Iris pigment epithelial cell (primary cell): ENCODE data around the gene KLF13.

Experiments
- DNase-seq: peaks from one replicate; pipeline ENCODE4 v3.0.0-alpha.2; 2011; ENCODE audit warnings: low read depth

The KLF13 gene

GRCh38 chr15:31332681-31333071 lies 6.0 kb downstream of the KLF13 start:
- no peak for DNase-seq

- no peak for DNase-seq
Observed at GRCh38 chr15:31333119-31333518, 6.5 kb downstream of the KLF13 start.

- DNase-seq = no peak
Observed at GRCh38 chr15:31333820-31334219, 7.2 kb downstream of the KLF13 start.

GRCh38 chr15:31335989-31336592 lies 9.5 kb downstream of the KLF13 start:
- no peak for DNase-seq

- no peak for DNase-seq
Observed at GRCh38 chr15:31336593-31337295, 10.1 kb downstream of the KLF13 start.

- DNase-seq = no peak
Observed at GRCh38 chr15:31337352-31338031, 10.9 kb downstream of the KLF13 start.

GRCh38 chr15:31338318-31338878 lies 11.8 kb downstream of the KLF13 start:
- no peak for DNase-seq

GRCh38 chr15:31338879-31339557 lies 12.4 kb downstream of the KLF13 start:
- DNase-seq = peak; percentile 62

GRCh38 chr15:31339558-31339895 lies 12.9 kb downstream of the KLF13 start:
- no peak for DNase-seq

- DNase-seq = no peak
Observed at GRCh38 chr15:31340047-31340446, 13.4 kb downstream of the KLF13 start.

GRCh38 chr15:31340592-31340991 lies 14.0 kb downstream of the KLF13 start:
- no peak for DNase-seq

GRCh38 chr15:31341071-31341470 lies 14.4 kb downstream of the KLF13 start:
- DNase-seq = no peak

GRCh38 chr15:31341496-31342195 lies 15.0 kb downstream of the KLF13 start:
- DNase-seq = no peak

GRCh38 chr15:31342381-31342780 lies 15.7 kb downstream of the KLF13 start:
- no peak for DNase-seq

GRCh38 chr15:31342781-31343626 lies 16.4 kb downstream of the KLF13 start:
- no peak for DNase-seq

GRCh38 chr15:31343831-31344230 lies 17.2 kb downstream of the KLF13 start:
- no peak for DNase-seq

- no peak for DNase-seq
Observed at GRCh38 chr15:31344266-31344665, 17.6 kb downstream of the KLF13 start.

- no peak for DNase-seq
Observed at GRCh38 chr15:31344823-31345605, 18.4 kb downstream of the KLF13 start.

GRCh38 chr15:31345606-31346366 lies 19.2 kb downstream of the KLF13 start:
- no peak for DNase-seq
